Measurements from ENCODE around the gene AK5. TPM values are rescaled to one million over a fixed set of nuclear protein-coding genes. Genes with fewer than 3 reads are reported as not detected.

AK5 gene
- total and polyA plus RNA-seq, 2 of the 4 experiments (the other 2 are of a cell fraction) = 22.5 to 25.8 TPM

GRCh38 chr1:77341195-77341594 is 59.4 kb downstream of the AK5 start:
- in situ Hi-C loops (cut with MboI; ENCODE audit: low sequenced_read_pairs) (no loop called here), intact Hi-C loops (cut with micrococcal nuclease) (no loop called here), dilution Hi-C loops (cut with HindIII; ENCODE audit: low sequenced_read_pairs, unreplicated experiment) (no loop called here)
- TF ChIP-seq BHLHE40 (IDR thresholded peaks at IDR 0.05; ENCODE audit: low read depth, low read length) = no peak
- no peak for TF ChIP-seq CHD1 (IDR thresholded peaks at IDR 0.05; ENCODE audit: low read depth, low read length)
- no peak for TF ChIP-seq FOS (IDR thresholded peaks at IDR 0.05; ENCODE audit: low read depth, low read length)
- no peak for TF ChIP-seq MXI1 (IDR thresholded peaks at IDR 0.05; ENCODE audit: borderline replicate concordance, low read depth, low read length)
- Histone ChIP-seq H3K9ac (ENCODE audit: low read depth, low read length) (no peak overlapping the region), H4K20me1 (ENCODE audit: insufficient read depth, low read length) (no peaks in the 10 kb centered on the region), H3K4me1 (ENCODE audit: control insufficient read depth, insufficient read depth, low read length) (no peaks in the 10 kb centered on the region), H2BK20ac (ENCODE audit: low read depth, low read length) (no peak overlapping the region), H3K23ac (ENCODE audit: low read depth, low read length) (no peak overlapping the region), H3K56ac (ENCODE audit: extremely low read depth, insufficient read depth, low read length) (no peak overlapping the region), H2BK5ac (ENCODE audit: low read depth, low read length, poor library complexity, severe bottlenecking) (no peak overlapping the region), H3K27me3 (ENCODE audit: control insufficient read depth, insufficient read depth, low read length) (no peaks in the 10 kb centered on the region), H2AK5ac (ENCODE audit: low read depth, low read length) (no peak overlapping the region), H4K91ac (ENCODE audit: insufficient read depth, low read depth, low read length) (no peak overlapping the region), H3K79me1 (ENCODE audit: low read depth in 1 of 2, low read length in 2 of 2) (peaks cover 0 to 11% of the 10 kb centered on the region in 2 experiments; a peak in 3 of 4 replicates), H3K36me3 (ENCODE audit: control insufficient read depth, insufficient read depth, low read length) (no peaks in the 10 kb centered on the region), H3K4me2 (ENCODE audit: low read depth, low read length) (no peak overlapping the region), H2AK9ac (replicated peaks; ENCODE audit: low read depth, low read length, poor library complexity) (no peak overlapping the region), H3K9me1 (ENCODE audit: insufficient read depth, low read length) (0 out of 2 replicates have a peak, but pooled peaks cover 2% of the 10 kb centered on the region), H4K8ac (ENCODE audit: low read depth in 2 of 2, low read length in 2 of 2) (no peak overlapping the region), H3K27ac (ENCODE audit: insufficient read depth, low read length) (no peak overlapping the region), H2AFZ (replicated peaks; ENCODE audit: low read length, poor library complexity) (no peak overlapping the region), H3K18ac (ENCODE audit: low read depth, low read length) (no peak overlapping the region), H3K4me3 (ENCODE audit: insufficient read depth, low read depth, low read length) (no peak overlapping the region), H2BK15ac (ENCODE audit: low read depth, low read length) (no peak overlapping the region), H3K14ac (replicated peaks; ENCODE audit: low read depth, low read length) (no peak overlapping the region), H3K4ac (ENCODE audit: low read depth, low read length) (no peak overlapping the region), H3K9me3 (ENCODE audit: control insufficient read depth, insufficient read depth, low read length) (no peaks in the 10 kb centered on the region), H2BK120ac (ENCODE audit: low read depth, low read length) (no peak overlapping the region), H4K5ac (ENCODE audit: low read depth, low read length) (no peak overlapping the region)
- no CpG with 5 or more reads among the region's 4 CpGs for WGBS, 2 experiments (ENCODE audit: extremely low coverage in 2 of 2, insufficient read length in 1 of 2)
- POLR2A ChIA-PET (ENCODE audit: unreplicated experiment) = no interaction called here
- CTCF ChIA-PET = no interaction called here
- BruUV-seq (replicated peaks) = no TSS peak
- DNase-seq = no peak
- ATAC-seq (ENCODE audit: low read depth) = no peak
